Adrenal gland (tissue), 12 donors: Measurements from ENCODE around the gene PSD2. TPM values are rescaled to one million over a fixed set of nuclear protein-coding genes. Genes with fewer than 3 reads are reported as not detected.

ENCODE experiments used
- DNase-seq, 7 donors: peaks; one replicate each; pipeline ENCODE4 v3.0.0-alpha.2; 2019 to 2020
- H3K27ac ChIP-seq, 5 donors: fragments of 200-600 bp; sonication (generic) in 4 of 5; 1 replicate in 3 of 5; 2 replicates in 2 of 5; pipeline versions ENCODE4 v1.5.1 to v1.8.0; 2016 to 2020; ENCODE audit warnings: mild to moderate bottlenecking in 1 of 5
- H3K27me3 ChIP-seq: fragments of 200-600 bp; 2 replicates; pipeline ENCODE4 v1.8.0; 2021
- H3K36me3 ChIP-seq, 2 donors: fragments of 200-600 bp; replicated peaks in 1 of 2; 1 replicate in 1 of 2; 2 replicates in 1 of 2; pipeline versions ENCODE4 v1.5.1 to v1.8.0; 2018 to 2022
- H3K4me1 ChIP-seq, 2 donors: fragments of 200-600 bp; replicated peaks in 1 of 2; 1 replicate in 1 of 2; 2 replicates in 1 of 2; pipeline versions ENCODE4 v1.5.1 to v1.8.0; 2018 to 2021
- H3K4me3 ChIP-seq, 4 donors: fragments of 200-600 bp; sonication (generic) in 3 of 4; one replicate each; pipeline ENCODE4 v1.5.1; 2016 to 2018
- H3K9me3 ChIP-seq, 3 donors: fragments of 200-600 bp; sonication (generic) in 1 of 3; replicated peaks in 1 of 3; 1 replicate in 2 of 3; 2 replicates in 1 of 3; pipeline versions ENCODE4 v1.5.1 to v1.8.0; 2016 to 2021
- POLR2A ChIP-seq, 2 donors: fragments of 450-650 bp; IDR thresholded peaks; one replicate each; pipeline ENCODE4 v1.6.1; 2017; ENCODE audit warnings: antibody characterized with exemption in 2 of 2, mild to moderate bottlenecking in 2 of 2, moderate library complexity in 1 of 2
- WGBS, 4 donors: extraction: QIAGEN DNeasy Blood & Tissue Kit in 2 of 4; methylation state at CpG; one replicate each; pipeline versions ENCODE4 v1.1.5 to v1.1.7; 2013 to 2017; 5-methylcytosine and 5-hydroxymethylcytosine counted together
- intact Hi-C, 2 donors: fragments of 100-400 bp; cut with DNase I; formaldehyde crosslinking; loops; one replicate each; pipeline versions ENCODE4 v1.14.1 to v1.15.0; 2022 to 2023
- polyA plus RNA-seq, 3 donors: library from polyadenylated mRNA; stranded (reverse); fragments of 200-250 nt in 2 of 3; fragments of 350-450 nt in 1 of 3; fragmentation: Illumina TruSeq in 1 of 3; extraction: RNeasy Lipid Tissue Mini Kit (QIAGEN cat#74804) in 1 of 3; gene quantifications; one replicate each; pipeline ENCODE4 v1.2.3, GENCODE V29; 2013 to 2014
- total RNA-seq, 9 donors: library from RNA; depleted of rRNA in 4 of 9; stranded (reverse); fragments of >200 nt in 4 of 9; fragments of 120-200 nt in 1 of 9; fragmentation: NEBNext Ultra II Directional in 1 of 9; extraction: Animal tissue kit (Norgen Biotek cat#: 25700) in 1 of 9; gene quantifications; one replicate each; pipeline versions ENCODE4 v1.1.0 to v1.2.4, GENCODE V29; 2013 to 2023
- TF ChIP-seq, protein P1 (sequence below), 6 experiments: fragments of 450-650 bp in 4 of 6; fragments of 200-600 bp in 2 of 6; sonication (generic) in 1 of 6; IDR thresholded peaks; 1 replicate in 5 of 6; 2 replicates in 1 of 6; pipeline versions ENCODE4 v1.5.1 to v1.8.0; 2016 to 2021; ENCODE audit warnings: antibody characterized with exemption in 6 of 6, mild to moderate bottlenecking in 2 of 6, moderate library complexity in 1 of 6
- donor health status: healthy with polysubstance abuse.
- donor health status: Bipolar disorder and iron deficiency.
- donor health status: DM: yes; HTN: yes; CAD: no.
- donor health status: DM: no; HTN: no; CAD: no.
- donor health status: DM: no; HTN: no; CAD: no.
- donor health status: DM: yes; HTN: yes; CAD: no.

The PSD2 gene
- total and polyA plus RNA-seq, 12 donors: 0.11 to 0.46 (median 0.24) TPM; not detected in 5

DNA sequence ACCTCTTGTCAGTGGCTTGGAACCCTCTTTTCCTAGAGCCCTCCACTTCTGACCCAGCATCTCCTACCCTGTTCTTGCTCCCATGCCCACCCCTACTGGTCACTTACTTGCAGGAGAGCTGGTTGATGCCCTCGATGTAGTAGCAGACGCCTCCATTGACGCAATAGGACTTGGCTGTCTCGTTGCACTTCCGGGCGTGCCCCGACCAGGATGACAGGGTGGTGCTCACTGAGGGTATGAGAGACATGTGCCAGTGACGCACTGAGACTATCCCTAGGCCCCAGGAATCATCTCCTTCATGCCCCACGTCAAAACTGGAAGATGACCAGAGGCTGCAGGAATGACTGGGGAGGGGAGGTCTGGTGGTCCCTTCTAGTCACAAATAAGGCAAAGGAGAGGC lies 76.0 kb downstream of the PSD2 start:
- intact Hi-C loops: no loop called here
- H3K9me3 ChIP-seq: no peaks in the 10 kb centered on the region
- peaks cover 0 to 6% of the 10 kb centered on the region in 2 donors for H3K4me1 ChIP-seq
- no peak for DNase-seq
- WGBS, 4 donors: 93 to 100% (median 95%) methylated on average over 6 to 9 of the region's 9 CpGs
- no peak overlapping the region for H3K27ac ChIP-seq
- H3K4me3 ChIP-seq: no peak overlapping the region
- TF ChIP-seq POLR2A (IDR thresholded peaks at IDR 0.05): no peak
- TF ChIP-seq, protein P1, sequence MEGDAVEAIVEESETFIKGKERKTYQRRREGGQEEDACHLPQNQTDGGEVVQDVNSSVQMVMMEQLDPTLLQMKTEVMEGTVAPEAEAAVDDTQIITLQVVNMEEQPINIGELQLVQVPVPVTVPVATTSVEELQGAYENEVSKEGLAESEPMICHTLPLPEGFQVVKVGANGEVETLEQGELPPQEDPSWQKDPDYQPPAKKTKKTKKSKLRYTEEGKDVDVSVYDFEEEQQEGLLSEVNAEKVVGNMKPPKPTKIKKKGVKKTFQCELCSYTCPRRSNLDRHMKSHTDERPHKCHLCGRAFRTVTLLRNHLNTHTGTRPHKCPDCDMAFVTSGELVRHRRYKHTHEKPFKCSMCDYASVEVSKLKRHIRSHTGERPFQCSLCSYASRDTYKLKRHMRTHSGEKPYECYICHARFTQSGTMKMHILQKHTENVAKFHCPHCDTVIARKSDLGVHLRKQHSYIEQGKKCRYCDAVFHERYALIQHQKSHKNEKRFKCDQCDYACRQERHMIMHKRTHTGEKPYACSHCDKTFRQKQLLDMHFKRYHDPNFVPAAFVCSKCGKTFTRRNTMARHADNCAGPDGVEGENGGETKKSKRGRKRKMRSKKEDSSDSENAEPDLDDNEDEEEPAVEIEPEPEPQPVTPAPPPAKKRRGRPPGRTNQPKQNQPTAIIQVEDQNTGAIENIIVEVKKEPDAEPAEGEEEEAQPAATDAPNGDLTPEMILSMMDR (IDR thresholded peaks at IDR 0.05): no peak
- H3K36me3 ChIP-seq: no peaks in the 10 kb centered on the region
- H3K27me3 ChIP-seq: no peaks in the 10 kb centered on the region

DNA sequence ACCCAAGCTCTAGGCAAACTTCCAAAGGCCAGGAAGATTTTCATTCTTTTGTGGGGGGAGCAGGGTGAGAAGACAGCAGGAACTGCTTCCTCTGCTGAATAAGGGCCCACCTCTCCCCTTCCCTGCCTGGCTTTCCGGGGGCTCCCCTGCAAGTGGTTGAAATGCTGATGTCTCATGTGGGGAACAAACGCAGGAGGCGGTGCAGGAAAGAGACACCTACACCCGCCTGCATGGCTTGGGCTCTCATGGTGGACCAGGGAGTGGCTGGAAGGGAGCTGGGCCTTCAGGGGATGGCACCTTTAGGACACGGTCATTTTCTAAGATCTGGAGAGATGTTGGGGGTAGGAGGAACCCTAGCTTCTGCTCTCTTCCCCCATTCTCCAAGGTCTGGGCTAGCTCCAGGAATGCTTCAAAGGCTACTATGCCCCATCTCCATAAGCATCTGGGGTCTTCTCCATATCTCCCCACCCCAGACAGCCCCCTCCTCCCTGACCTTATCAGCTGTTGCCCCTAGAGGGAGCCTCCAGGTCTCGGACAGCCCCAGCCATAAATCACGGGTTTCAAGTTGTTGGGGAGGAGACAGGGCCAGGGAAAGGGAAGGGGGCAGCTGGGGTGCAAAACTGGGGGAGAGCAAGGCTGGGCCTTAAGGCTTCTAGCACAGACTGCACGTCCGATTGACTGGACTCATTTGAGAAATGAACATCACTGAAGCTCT lies 76.6 kb downstream of the PSD2 start:
- DNase-seq: no peak
- H3K9me3 ChIP-seq: no peaks in the 10 kb centered on the region

DNA sequence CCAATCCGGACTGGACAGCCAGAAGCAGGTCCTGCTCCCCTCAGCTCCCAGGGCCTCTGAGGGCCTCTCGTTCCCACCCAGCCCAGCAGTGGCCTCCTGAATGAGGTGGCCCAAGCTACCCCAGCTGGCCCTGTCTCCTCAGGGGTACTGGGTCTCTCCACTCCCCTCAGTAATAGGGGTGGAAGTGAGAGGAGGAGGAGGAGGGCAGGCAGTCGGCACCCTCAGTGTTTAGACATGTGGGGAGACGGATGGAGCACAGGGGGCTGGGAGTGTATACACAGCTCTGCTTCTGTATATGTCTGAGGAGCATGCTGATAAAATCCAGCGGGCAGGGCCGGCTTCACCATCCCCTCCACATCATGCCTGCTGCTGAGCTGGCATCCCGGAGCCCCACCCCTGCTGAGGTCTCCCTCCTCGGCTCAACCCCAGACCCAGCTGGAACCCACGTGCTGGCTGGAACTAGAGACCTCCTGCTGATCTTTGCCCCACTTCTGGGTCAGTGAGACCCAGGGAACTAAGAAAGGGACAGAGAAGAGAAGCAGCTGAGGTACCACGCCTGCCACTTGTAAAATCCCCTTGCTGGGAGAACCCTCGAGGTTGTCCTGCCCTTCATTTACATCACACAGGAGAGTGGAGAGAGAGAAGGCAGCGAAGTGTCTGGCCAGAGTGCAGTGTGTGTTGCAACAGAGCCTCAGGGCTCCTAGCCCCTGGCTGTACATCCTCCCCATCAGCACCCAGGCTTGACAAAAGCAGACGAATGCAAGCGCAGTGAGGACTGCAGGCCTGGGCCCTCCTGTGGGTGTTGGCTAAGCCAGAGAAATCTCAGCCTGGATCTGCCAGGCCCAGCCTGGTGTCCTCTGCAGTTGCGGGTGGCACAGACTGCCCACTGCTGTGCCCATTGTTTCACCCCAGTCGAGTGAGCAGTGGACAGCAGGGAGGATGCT lies 77.5 kb downstream of the PSD2 start:
- H3K36me3 ChIP-seq: no peaks in the 10 kb centered on the region
- no peaks in the 10 kb centered on the region for H3K9me3 ChIP-seq
- H3K4me1 ChIP-seq: peaks cover 0 to 6% of the 10 kb centered on the region in 2 donors
- H3K27me3 ChIP-seq: no peaks in the 10 kb centered on the region
- intact Hi-C loops: no loop called here
- no peak overlapping the region for H3K27ac ChIP-seq
- TF ChIP-seq, protein P1 (IDR thresholded peaks at IDR 0.05): no peak
- no peak for TF ChIP-seq POLR2A (IDR thresholded peaks at IDR 0.05)
- WGBS, 4 donors: 81 to 88% (median 86%) methylated on average over 13 to 16 of the region's 16 CpGs
- H3K4me3 ChIP-seq: no peak overlapping the region
- DNase-seq: peak in 1 of 7 donors; percentile 55

More for the DNA sequence above, 76.6 kb downstream of the PSD2 start:
- intact Hi-C loops: no loop called here
- H3K27ac ChIP-seq: no peak overlapping the region
- no peaks in the 10 kb centered on the region for H3K27me3 ChIP-seq
- WGBS, 4 donors: 88 to 91% (median 89%) methylated on average over 9 of the region's 9 CpGs
- no peak overlapping the region for H3K4me3 ChIP-seq
- TF ChIP-seq POLR2A (IDR thresholded peaks at IDR 0.05): no peak
- TF ChIP-seq, protein P1 (IDR thresholded peaks at IDR 0.05): no peak
- peaks cover 0 to 6% of the 10 kb centered on the region in 2 donors for H3K4me1 ChIP-seq
- H3K36me3 ChIP-seq: no peaks in the 10 kb centered on the region

DNA sequence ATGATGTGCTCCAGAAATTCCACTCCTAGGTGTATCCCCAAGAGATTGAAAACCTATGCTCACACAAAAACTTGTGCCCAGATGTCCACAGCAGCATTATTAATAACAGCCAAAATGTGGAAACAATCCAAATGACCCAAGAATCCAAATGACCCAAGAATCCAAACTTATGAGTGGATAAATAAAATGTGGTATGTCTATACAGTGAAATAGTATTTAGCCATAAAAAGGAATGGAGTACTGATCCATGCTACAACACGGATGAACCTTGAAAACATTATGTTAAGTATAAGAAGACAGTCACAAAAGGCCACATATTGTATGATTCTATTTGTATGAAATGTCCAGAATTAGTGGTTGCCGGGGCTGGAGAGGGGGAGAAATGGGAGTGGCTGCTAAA lies 80.3 kb downstream of the PSD2 start:
- no peaks in the 10 kb centered on the region for H3K4me1 ChIP-seq
- DNase-seq: no peak
- intact Hi-C loops: no loop called here
- WGBS, 4 donors: 73 to 95% (median 84%) methylated on average over 2 of the region's 2 CpGs
- H3K27ac ChIP-seq: no peak overlapping the region
- H3K36me3 ChIP-seq: no peaks in the 10 kb centered on the region
- H3K9me3 ChIP-seq: no peaks in the 10 kb centered on the region
- H3K27me3 ChIP-seq: no peaks in the 10 kb centered on the region
- no peak overlapping the region for H3K4me3 ChIP-seq
- TF ChIP-seq, protein P1 (IDR thresholded peaks at IDR 0.05): no peak
- no peak for TF ChIP-seq POLR2A (IDR thresholded peaks at IDR 0.05)
